NOMO-1 (cell line): Measurements from ENCODE around the gene ERMARD.

ENCODE experiments used
- DNase-seq, 2 experiments: peaks; one replicate each; lab custom pipeline; 2025; ENCODE audit not compliant: unreplicated experiment in 2 of 2; lab: John Stamatoyannopoulos, UW

ERMARD gene

GRCh38 chr6:169729961-169730360 lies 21.5 kb upstream of the ERMARD start:
- no peak for DNase-seq

- no peak for DNase-seq
These were observed 13.0 kb upstream of the ERMARD start for GRCh38 chr6:169738204-169738975.

- no peak for DNase-seq
These were observed 12.4 kb upstream of the ERMARD start for GRCh38 chr6:169738976-169739529.

DNA sequence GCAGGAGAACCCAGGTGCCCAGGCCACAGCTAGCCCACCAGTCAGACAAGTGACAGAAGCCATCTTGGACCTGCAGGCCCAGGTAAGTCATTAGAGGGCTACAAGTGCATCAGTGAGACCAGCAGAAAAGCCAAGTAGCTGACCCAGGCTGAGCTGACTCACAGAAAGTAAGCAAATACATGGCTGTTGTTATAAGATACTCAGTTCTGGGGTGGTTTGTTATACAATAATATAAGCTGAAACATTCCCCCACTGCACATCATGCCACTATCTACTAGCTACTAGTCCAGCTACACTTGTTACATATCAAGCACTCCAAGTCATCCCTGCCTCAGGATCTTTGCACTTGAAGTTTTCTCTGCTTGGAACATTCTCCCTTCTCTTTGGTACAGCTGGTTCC lies 10.1 kb upstream of the ERMARD start:
- DNase-seq, result no peak

GRCh38 chr6:169745405-169745804 lies 6.0 kb upstream of the ERMARD start:
- no peak for DNase-seq

DNA sequence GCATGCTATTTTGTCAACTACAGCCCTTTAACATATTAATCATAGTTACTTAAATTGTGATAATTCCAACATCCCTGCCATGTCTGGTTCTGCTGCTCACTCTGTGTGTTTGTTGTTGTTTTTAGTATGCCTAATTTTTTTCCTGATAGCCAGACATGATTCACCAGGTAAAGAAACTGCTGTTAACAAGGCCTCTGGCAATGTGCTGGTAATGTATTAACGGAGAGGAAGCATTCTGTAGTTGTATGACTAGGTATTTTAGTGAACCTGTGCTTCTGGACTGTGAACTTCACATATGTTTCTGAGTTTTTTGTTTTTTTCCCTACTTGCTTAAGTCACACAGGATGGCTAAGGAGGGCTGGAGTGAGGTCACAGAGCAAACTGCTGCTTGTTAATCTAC lies 4.9 kb upstream of the ERMARD start:
- no peak for DNase-seq

- DNase-seq, result no peak
These were observed 727 bp downstream of the ERMARD start for GRCh38 chr6:169752074-169752623.

- DNase-seq, result no peak
These were observed 3.7 kb downstream of the ERMARD start for GRCh38 chr6:169755162-169755561.

- no peak for DNase-seq
These were observed 11.9 kb downstream of the ERMARD start for GRCh38 chr6:169763308-169763707.

DNA sequence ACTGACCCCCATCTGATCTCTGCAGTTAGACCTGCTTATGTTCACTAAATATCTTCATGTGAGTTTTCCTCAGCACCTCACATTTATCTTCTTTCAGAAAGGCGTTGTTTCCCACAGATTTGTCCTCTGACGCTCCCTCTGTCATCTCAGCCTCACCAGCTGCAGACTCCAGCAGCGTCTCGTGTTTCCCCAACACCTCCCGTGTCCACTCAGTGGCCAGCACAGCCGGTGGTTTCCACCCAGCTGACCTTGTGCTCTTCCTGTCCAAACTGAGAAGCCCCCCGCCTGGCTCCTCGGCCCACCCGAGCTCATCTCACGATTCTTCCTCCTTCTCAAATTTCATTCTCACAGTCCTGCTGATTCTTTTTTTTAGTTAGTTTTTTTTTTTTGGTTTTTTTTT lies 12.5 kb downstream of the ERMARD start:
- DNase-seq, result no peak

- peak in 1 of 2 experiments; percentile 10 for DNase-seq
These were observed 14.4 kb downstream of the ERMARD start for GRCh38 chr6:169765789-169766188.

GRCh38 chr6:169766232-169766631 lies 14.8 kb downstream of the ERMARD start:
- no peak for DNase-seq

DNA sequence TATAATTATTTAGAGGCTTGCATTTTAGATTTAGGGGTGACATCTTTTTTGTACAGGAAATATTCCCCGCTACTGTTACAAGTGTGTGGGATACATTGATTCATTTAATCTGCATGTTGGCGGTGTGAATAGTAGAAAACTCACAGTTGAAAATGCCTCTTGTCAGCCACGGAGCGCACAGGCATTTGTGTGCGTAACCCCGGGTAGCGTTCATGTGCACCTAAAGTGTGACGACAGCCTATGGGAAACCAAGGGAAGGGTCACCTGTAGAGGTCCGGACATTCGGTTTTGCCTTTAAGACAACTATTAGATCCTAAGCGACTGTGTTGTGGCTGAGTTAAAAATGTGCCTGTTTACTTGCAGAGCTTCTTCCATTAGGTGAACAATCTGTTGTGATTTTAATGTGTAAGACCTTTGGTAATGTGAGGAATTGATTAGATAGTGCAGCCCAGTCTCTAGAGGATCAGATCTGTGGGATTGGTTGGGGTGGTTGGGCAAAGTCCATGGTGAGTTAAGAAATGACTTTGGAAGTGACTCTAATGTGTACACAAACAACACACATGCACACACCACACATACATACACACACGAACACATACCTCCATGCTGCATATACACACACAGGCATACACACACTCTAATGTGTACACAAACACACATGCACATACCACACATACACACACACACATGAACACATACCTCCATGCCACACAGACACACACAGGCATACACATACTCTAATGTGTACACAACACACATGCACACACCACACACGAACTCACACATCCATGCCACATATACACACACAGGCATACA lies 15.7 kb downstream of the ERMARD start:
- DNase-seq, result no peak

DNA sequence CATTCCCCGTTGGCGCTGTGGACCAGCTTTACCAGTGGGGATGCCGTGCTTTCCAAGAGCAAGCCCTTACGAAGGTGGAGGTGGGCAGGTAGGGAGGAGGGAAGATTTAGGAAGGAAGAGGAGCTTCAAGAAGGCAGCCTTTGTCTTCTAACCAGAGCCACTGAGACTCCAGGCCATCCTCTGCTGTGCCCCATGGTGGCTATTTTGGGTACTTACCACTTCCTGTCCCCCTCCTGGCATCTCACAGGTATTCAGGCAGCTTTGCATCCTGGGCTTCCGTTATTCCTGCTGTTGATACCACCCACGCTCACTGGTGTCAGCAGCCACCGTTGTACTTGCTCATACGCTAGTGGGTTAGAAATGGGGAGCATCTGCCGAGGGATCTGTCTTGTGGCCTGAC lies 22.9 kb downstream of the ERMARD start:
- DNase-seq, result no peak

DNA sequence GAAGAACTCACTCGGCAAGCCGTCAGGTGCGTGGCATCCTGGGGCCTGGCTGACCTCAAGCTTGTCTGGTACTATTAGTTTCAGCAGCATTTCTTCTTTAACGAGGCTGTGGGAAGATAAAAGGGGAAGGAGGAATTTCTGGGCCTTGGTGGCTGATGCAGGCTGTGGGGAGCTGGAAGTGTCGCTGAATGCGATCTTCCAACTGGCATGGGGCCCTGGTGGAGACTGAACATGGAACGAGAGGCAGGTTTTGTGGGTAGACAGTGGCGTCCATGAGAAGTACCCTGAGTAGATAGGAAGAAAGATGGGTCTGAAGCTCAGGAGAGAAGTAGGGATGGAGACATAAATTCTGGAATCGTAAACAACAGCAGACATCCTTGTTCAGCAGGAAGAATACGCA lies 23.9 kb downstream of the ERMARD start:
- DNase-seq, result no peak

GRCh38 chr6:169776379-169776778 lies 25.0 kb downstream of the ERMARD start:
- DNase-seq, result no peak

DNA sequence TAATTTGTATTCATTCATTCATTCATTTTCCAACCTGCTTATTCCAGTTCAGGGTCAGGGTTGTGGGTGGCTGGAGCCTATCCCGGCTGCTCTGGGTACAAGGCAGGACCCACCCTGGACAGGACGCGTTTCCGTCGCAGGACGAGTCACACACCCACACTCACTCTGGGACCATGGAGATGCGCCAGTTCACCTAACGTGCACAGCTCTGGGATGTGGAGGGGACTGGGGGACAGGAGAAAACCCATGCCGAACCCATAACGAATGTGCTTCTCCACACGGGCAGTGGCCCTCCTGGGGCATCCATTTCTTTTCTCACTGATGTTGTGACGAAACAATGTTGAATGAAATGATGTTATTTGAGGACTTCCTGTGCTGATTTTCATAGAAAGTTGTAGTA lies 26.5 kb downstream of the ERMARD start:
- no peak for DNase-seq

- no peak for DNase-seq
These were observed 27.2 kb downstream of the ERMARD start for GRCh38 chr6:169778646-169779045.

DNA sequence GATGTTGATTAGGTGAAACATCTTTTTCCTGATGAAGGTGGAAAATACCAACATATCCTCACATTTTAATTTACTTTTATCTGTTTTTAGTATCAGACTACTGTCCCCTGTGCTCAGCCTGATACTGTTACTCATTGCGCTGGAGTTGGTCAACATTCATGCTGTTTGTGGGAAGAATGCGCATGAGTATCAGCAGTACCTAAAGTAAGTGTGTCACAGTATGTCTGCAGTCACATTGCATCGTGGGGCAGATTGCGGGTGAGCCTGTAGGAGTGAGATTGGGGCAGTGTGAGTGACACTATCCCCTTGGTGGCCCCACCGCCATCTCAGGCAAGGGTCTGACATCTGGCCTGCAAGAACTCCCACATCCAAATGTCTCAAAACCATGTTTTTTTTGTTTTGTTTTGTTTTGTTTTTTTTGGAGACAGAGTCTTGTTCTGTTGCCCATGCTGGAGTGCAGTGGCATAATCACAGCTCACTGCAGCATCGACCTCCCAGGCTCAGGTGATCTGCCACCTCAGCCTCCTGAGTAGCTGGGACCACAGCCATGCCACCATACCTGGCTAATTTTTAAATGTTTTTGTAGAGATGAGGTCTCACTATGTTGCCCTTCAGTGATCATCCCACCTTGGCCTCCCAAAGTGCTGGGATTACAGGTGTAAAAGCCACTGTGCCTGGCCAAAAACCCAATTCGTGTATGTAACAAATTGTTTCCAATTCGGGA lies 27.8 kb downstream of the ERMARD start:
- DNase-seq, result no peak

- no peak for DNase-seq
These were observed 28.5 kb downstream of the ERMARD start for GRCh38 chr6:169779896-169780295.

GRCh38 chr6:169780571-169781091 lies 29.2 kb downstream of the ERMARD start:
- DNase-seq, result no peak
